ENCODE measurements around the gene HTRA3.

DNA sequence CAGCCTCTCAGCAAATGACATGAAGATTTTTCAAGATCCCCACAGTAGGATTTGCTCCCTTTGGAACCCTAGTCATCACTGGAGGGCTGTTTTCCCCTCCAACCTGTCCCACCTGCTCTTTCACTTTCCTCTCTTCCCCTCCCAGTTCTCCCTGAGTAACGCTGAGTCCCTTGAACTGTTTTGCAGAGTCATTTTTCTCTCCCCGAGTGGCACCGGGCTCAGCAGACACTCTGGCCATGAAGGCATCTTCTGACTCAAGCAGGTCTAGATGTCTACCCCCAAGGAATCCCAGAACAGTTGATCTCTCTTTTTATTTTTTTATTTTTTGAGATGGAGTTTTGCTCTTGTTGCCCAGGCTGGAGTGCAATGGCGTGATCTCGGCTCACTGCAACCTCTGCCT lies 52.2 kb downstream of the HTRA3 start:
- TF ChIP-seq, protein P1, sequence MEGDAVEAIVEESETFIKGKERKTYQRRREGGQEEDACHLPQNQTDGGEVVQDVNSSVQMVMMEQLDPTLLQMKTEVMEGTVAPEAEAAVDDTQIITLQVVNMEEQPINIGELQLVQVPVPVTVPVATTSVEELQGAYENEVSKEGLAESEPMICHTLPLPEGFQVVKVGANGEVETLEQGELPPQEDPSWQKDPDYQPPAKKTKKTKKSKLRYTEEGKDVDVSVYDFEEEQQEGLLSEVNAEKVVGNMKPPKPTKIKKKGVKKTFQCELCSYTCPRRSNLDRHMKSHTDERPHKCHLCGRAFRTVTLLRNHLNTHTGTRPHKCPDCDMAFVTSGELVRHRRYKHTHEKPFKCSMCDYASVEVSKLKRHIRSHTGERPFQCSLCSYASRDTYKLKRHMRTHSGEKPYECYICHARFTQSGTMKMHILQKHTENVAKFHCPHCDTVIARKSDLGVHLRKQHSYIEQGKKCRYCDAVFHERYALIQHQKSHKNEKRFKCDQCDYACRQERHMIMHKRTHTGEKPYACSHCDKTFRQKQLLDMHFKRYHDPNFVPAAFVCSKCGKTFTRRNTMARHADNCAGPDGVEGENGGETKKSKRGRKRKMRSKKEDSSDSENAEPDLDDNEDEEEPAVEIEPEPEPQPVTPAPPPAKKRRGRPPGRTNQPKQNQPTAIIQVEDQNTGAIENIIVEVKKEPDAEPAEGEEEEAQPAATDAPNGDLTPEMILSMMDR (conservative IDR thresholded peaks at IDR 0.05; ENCODE audit: low read depth, low read length) = no peak
- no peak for TF ChIP-seq EZH2 (IDR thresholded peaks at IDR 0.05; ENCODE audit: low read length, unreplicated experiment)
